Central memory CD4-positive, alpha-beta T cell (primary cell): ENCODE data around the gene CDK7.

Source experiments
- DNase-seq: peaks from one replicate; pipeline ENCODE4 v3.0.0; 2022

CDK7 gene

GRCh38 chr5:69295088-69295754, 60.5 kb downstream of the CDK7 start:
- no peak for DNase-seq

- no peak for DNase-seq
Observed at GRCh38 chr5:69299625-69300024, 64.9 kb downstream of the CDK7 start.

DNA sequence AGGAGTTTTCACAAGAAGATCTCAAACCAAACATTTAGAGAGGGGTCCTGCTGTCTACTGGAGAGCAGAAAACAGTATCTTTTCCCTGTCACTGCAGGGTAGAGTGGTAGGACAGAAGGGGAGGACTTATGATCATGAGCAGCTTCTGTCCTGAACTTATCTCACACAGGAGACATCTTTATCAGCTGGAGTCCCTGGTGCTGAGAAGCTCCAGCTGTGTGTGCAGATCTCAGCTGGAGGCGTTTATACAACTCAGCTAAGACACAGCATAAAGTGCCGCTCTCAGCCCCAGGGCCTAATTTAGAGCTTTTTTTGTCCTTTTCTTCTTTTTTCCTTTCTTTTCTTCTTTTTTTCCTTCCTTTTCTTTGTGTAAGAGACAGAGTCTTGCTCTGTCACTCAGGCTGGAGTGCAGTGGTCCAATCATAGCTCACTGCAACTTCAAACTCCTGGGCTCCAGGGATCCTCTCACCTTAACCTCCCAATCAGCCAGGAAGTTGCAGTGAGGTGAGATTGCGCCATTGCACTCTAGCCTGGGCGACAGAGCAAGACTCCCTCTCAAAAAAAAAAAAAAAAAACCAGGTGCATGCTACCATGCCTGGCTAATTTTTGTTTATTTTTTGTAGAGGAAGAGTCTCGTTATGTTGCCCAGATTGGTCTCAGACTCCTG, 66.0 kb downstream of the CDK7 start:
- DNase-seq = no peak

DNA sequence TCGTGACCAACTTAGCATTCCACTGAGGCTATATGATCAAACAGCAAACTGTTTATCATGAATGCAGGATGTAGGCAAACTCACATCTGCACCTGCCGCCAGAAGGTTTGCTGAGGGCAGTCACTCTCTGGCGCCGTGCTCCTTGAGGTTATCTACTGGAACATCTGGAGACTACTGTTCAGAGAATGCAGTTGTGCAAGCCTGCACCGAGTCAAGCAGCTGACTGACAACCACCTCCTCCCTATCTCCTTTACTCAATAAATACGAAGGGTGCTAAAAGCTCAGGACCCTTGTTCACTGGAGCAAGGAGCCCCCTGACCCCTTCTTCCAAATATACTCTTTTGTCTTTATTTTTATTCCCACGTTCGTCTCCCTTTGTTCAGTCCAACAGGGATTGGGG, 70.8 kb downstream of the CDK7 start:
- DNase-seq = no peak

DNA sequence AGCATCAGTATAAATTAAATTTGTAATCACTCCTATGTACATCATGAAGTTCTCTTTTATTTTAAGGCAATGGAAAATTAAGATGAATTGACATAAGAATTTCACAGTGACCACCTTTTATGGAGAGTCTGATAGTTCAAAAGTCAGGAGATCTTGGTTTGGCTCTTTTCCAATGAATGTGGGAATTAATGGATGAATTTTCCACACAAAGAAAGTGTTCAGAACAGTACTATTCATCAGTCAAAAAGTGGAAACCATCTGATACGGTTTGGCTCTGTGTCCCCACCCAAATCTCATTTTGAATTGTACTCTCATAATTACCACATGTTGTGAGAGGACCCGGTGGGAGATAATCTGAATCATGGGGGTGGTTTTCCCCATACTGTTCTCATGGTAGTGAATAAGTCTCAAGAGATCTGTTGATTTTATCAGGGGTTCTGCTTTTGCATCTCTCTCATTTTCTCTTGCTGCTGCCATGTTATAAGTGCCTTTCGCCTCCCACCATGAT, 73.4 kb downstream of the CDK7 start:
- DNase-seq = no peak

- DNase-seq = no peak
Observed at GRCh38 chr5:69309380-69309779, 74.7 kb downstream of the CDK7 start.

DNA sequence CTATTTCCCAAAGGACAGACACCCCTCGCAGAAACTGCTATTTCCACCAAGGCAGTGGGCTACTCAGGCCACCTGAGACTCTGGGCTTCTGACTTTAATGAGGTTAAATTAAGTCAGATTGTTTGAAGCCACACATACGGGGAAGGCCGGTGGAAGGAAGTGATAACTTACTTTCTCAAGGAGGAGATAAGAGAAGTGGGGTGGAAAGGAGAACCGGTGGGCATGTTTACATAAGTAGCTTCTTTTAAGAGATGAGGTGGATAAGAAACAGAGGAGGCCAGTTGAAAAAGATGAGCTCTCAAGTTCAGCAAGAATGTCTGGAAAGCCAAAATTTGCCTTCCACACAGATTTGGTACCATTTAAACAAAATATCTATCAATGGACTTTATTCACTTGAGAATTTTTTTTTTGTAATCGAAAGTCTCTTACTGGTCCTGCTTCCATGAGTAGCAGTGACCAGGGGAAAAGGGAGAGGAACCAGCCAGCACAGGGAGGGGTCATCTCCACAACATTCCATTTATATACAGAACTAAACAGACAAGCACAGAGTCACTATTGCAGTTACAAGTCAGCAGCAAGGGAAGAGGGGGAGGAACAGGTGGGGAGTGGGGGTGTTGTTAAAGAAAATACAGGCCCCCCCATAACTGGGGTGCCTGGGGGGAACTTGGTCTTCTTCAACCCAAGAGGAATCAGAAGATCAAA, 77.9 kb downstream of the CDK7 start:
- no peak for DNase-seq

GRCh38 chr5:69313428-69313827, 78.7 kb downstream of the CDK7 start:
- no peak for DNase-seq

GRCh38 chr5:69315972-69316371, 81.3 kb downstream of the CDK7 start:
- no peak for DNase-seq

GRCh38 chr5:69317391-69317790, 82.7 kb downstream of the CDK7 start:
- DNase-seq = no peak

DNA sequence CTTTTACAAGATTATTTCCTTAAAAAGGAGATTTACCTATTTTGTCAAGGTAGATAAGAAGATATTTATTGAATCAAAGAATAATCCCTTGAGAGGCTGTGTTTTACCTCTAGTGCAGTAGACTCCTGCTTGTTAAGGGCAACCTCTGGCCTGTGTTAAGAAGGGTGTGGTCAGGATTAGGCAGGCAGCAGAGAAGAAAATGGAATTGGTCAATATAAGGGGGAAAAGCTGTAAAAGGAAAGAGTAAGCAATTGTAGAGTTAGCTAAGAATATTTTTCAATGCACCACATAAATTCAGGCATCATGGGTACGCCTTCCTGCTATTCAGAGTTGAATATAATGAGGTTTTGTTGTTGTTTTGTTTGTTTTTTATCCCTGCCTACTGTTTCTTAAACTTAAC, 91.7 kb downstream of the CDK7 start:
- no peak for DNase-seq
